A549 treated with Mapracorat at 1 μM for 4 hours (cell line): ENCODE data around the gene IFIT1B. TPM values are rescaled to one million over a fixed set of nuclear protein-coding genes. Genes with fewer than 3 reads are reported as not detected.

ENCODE experiments used
- total RNA-seq: library from RNA; stranded (reverse); fragments of 200-300 nt; extraction: Qiagen RNA extraction; gene quantifications from 5 replicates; pipeline ENCODE4 v1.2.3, GENCODE V29; 2022

IFIT1B gene, protein sequence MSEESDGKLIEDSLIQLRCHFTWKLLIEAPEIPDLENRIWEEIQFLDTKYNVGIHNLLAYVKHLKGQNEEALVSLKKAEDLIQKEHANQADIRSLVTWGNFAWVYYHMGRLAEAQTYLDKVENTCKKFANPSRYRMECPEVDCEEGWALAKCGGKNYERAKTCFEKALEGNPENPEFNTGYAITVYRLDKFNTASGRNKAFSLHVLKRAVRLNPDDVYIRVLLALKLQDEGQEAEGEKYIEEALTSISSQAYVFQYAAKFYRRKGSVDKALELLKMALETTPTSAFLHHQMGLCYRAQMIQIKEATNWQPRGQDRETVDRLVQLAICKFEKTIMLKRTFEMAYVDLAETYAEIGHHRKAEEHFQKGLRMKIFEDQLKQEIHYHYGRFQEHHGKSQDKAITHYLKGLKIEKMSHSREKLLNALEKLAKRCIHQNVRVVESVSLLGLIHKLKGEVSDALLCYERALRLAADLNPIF
- total RNA-seq: not detected in 5 replicates

DNA sequence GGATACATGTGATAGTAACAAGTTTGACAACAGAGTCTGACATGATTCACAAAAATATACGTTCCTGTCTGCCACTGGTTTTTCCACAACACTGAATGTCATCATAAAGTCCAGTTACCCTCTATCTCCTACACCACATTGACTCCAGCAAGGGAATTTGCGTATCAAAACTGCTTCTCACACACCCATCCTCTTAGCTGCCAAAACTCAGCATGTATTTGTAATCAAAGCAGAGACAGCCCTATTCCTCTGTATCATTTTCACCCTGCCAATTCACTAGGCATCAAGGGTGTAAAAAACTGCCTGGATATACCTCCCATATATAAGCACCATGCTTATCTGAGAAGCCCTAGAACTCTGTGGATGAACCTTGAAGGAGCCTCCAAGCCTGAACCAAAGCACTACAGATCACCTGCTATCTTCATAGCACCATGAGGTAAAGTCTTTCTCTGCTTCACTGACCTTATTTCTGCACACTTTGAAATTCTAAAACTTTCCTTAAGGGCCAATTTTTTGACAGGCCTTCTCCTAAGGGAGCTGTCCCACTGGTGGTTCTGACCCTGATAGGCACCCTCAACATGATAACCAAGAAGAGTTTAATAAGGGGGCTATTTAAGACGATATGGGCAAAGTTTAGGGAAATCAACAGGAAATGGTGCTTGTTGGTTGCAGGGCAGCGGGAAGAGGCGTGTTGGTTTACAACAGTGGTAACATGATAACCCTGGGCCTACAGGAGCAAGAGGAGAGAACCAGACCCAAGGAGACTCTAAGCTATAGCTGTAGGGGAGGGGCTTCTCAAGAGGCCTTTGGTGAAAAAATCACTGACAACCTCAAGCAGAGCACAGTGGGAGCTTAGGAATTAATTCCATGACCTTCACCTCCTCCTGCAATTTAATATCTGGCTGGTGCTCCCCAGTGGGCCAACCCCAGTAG, at the start of gene IFIT1B:
Gene IFIT1B, plus strand, starts transcription at position 352 of the 933 bp plus-strand sequence. Its CDS starts 80 bp downstream, at position 432.

DNA sequence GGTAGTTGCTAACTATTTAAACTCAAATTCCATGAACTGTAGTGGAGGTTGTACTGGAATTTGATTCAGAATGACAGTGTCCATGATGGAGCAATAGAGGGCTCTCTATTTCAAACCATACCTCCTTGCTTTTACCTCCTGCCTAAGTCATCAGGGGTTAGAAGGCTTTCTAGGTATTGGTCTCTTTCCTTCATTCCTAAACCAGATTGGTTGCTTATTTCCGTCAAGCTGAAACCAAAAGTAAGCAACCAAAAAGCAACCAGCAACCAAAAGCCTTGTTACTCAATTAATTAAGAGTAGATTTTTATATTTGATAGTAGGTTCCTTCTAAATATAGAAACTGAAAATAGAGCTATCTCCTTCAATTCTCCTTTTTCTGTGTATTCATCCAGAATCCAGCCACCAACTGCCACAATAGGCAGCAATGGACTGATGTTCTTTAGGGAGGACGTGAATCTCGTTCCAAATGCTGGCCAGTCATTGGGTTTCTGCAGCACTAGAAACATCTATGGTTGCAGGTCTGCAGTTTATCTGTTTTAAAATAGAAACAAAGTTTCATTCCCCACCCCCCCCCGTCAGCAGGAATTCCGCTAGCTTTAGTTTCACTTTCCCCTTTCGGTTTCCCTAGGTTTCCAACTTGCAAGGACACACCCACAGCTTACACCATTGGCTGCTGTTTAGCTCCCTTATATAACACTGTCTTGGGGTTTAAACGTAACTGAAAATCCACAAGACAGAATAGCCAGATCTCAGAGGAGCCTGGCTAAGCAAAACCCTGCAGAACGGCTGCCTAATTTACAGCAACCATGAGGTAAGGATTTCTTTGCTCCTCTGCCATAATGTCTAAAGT, 14.3 kb downstream of the IFIT1B start, which contains the start of gene IFIT1:
Gene IFIT1, plus strand, starts transcription at position 717 of the 850 bp plus-strand sequence. Its CDS starts 90 bp downstream, at position 807.

DNA sequence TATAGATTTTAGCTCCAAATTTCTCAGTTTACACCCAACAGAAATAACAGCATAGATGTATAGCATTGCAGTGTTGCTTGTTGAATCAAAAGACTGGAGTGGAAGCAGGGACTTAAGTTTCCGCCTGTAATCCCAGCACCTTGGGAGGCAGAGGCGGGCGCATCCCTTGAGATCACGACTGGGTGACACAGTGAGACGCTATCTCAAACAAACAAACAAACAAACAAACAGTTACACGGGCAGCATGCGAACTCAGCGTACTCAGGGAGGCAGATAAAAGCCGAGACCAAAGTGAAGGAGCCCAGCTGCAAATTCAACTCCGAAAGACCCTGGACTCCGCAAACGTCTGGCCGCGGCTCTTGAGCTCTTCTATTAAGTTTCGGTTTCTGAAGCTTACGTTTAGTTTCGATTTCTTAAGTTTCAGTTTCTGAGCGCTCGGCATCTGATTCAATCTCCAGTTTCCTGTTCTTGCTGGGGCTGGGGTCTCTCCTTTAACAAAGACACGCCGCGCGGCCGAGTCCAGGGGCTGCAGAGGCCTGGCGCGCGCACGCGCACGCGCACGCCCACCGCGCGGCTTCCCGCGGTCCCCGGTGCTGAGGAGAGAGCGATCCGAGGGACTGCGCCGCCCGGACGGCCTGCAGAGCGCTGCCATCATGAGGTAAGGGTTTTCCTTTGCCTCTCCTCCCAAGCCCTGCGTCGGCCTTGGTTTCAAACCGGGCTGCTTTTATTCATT, 36.5 kb downstream of the IFIT1B start, which contains the start of gene IFIT5:
Gene IFIT5, plus strand, starts transcription at position 423 of the 733 bp plus-strand sequence. Its CDS starts 231 bp downstream, at position 654.

Other genes with a start within 250 kb of the IFIT1B start
- gene CH25H, start 170.7 kb upstream of the IFIT1B start, total RNA-seq: 0.12 to 0.36 TPM (median 0.32 TPM) in 5 replicates
- gene LIPA, start 126.3 kb upstream of the IFIT1B start, total RNA-seq: 43.4 to 52.0 TPM (median 48.9 TPM) in 5 replicates
- 1.8 to 2.8 TPM (median 2.4 TPM) in 5 replicates for gene IFIT2, start 76.0 kb upstream of the IFIT1B start, total RNA-seq
- gene IFIT3, start 50.1 kb upstream of the IFIT1B start, total RNA-seq: 4.1 to 5.5 TPM (median 5.0 TPM) in 5 replicates
- 3.5 to 5.5 TPM (median 4.7 TPM) in 5 replicates for gene IFIT1, start 14.6 kb downstream of the IFIT1B start, total RNA-seq
- gene IFIT5, start 36.5 kb downstream of the IFIT1B start, total RNA-seq: 7.6 to 11.6 TPM (median 8.8 TPM) in 5 replicates
- gene SLC16A12, start 157.5 kb downstream of the IFIT1B start, total RNA-seq: 0.21 to 0.86 TPM (median 0.31 TPM) in 5 replicates